Activated T-cell treated with anti-CD3 and anti-CD28 coated beads for 24 hours (primary cell): ENCODE measurements around the gene CDHR2.

Experiments
- DNase-seq: peaks from one replicate; pipeline ENCODE4 v3.0.0-alpha.2; 2020; ENCODE audit warnings: low read depth

The CDHR2 gene

DNA sequence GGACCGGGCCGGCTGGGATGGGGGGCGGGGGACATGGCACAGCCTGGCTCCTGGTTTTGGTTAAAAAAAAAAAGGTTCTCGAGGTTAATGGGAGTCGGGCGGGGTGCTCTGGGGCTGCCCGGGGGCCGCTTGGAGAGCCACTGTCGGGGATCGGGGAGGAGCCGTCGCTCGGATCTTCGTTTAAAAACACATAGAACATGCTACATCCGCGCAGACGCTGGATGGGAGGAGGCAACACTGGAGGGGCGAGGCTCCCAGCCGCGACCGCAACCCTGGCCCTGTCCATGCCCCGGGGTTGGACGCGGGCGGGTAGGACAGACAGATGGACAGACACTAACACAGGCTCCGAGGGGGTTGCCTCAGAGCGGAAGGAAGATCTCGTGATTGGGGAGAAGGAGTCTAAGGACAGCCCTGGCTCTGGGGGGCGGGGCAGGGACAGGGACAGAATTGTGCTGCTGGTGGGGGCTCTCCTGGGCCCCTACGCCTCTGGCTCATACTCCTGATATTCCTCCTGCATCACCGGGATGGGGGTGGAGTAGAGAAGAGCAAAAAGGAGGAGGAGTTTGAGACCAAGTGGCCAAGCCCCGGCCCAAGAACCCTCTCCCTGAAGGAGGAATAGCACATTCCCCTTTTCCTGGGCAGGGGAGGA is 71.3 kb downstream of the CDHR2 start:
- no peak for DNase-seq

- DNase-seq = no peak
Observed at GRCh38 chr5:176621661-176622079, 72.5 kb downstream of the CDHR2 start.

GRCh38 chr5:176624142-176624541 is 75.0 kb downstream of the CDHR2 start:
- no peak for DNase-seq

GRCh38 chr5:176624938-176625337 is 75.8 kb downstream of the CDHR2 start:
- DNase-seq = no peak

GRCh38 chr5:176625512-176625911 is 76.4 kb downstream of the CDHR2 start:
- DNase-seq = no peak

DNA sequence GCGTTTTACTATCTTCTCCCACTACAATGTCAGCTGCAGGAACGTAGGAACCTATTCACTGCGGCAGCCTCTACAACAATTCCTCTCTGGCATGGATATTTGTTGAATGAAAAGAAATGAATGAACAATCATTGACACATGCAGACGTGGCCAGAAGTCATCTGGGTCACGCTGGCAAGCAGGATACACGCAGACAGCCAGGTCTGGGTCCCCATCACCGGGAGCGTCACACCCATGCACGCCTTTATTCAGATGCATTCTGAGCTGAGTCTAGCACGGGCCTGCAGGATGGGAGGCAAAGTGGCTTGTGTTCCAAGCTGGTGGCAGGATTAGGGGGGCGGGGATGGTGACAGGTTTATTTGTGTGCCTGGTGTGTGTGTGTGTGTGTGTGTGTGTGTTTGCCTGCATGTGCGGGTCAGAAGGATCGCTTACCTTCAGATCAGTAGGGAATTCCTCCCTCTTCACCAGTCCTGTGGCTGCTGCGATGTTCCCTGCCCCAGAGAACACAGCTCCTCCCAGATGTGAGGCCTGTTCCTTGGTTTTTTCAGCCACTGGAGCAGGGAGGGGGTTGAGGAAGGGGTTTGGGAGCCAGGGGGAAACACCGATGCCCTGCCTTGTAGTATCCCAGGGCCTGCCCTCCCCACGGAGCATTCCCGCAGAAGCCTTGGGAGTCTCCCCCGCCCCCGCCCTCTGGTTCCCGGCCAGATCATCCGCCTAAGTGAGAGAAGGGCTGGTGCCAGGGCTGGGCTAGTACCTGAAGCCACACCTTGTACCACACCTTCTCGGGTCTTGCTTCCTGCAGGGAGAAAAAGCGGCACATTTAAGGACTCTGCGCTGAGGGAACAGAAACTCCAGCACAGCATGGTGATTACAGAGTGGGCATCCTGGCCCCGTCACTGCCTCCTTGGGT is 77.1 kb downstream of the CDHR2 start:
- DNase-seq = no peak

- DNase-seq = no peak
Observed at GRCh38 chr5:176626876-176627236, 77.7 kb downstream of the CDHR2 start.

- no peak for DNase-seq
Observed at GRCh38 chr5:176627582-176627981, 78.4 kb downstream of the CDHR2 start.

GRCh38 chr5:176628406-176629228 is 79.5 kb downstream of the CDHR2 start:
- no peak for DNase-seq

- DNase-seq = no peak
Observed at GRCh38 chr5:176629317-176629852, 80.2 kb downstream of the CDHR2 start.

GRCh38 chr5:176629853-176630680 is 80.9 kb downstream of the CDHR2 start, which contains the start of the genes EIF4E1B and SNCB:
Gene EIF4E1B (plus strand): TSS chr5:176630675. CDS start chr5:176642788, 12,113 bp downstream.
Gene SNCB (minus strand): TSS chr5:176630534. CDS start chr5:176629654, 880 bp downstream.
- DNase-seq = peak; percentile 48

DNA sequence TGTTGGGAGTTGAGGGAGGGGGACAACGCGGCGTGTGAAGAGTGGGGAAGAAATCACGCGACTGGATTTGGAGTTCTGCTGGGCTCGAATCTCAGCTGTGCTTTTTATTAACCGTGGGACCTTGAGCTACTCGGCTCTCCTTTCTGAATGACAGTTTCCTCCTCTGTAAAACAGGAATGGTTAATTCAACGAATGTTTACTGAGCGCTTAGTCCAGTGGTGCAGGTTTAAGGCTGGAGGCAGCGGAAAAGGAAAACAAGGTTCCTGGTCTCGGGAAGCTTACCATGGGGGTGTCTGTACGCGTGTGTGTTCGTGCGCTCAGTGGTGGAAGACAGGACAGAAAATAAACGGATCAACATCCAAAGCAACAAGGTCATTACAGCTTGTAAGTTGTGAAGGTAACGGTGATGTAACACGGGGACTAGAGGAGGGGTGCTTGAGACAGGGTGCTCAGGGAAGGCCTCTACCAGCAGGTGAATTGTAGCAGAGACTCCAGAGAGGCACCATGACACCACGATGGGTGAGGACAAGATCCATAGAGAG is 81.6 kb downstream of the CDHR2 start:
- DNase-seq = no peak

GRCh38 chr5:176631383-176632200 is 82.5 kb downstream of the CDHR2 start:
- DNase-seq = no peak

DNA sequence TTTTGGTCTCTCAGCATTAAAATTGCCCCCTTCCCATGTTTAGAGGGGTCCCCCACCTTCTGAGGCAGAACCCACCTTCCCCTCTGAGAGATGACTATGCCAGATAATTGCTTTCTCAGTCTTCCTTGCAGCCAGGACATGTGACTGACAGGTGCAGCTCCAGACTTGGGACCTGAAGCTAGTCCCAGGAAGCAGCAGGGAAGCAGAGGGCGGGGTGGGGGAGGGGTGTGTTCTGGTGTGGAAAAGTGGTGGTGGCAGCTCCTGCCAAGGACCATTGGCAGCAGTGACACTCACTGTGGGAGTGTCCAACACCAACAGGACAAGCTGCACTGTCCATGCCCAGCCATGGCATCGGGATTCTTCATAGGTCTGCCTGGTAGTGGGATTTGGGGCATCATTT is 83.6 kb downstream of the CDHR2 start:
- DNase-seq = no peak

DNA sequence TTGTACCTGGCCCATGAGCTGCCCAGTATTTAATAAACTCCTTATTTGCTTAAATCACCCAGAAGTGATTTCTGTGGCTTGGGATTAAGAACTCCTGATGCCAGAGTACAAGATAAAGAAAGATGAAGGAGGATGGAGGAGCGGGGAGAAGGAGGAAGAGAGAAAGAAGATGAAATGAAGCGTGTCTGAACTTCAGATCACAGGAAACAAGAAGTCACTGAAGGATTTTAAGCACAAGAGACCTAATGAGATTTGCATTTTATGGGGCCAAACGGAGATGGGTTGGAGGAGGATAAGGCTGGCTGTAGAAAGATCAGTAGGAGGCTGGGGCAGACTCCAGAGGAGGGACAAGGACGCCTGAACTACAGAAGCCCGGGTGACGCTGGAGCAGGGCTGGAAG is 84.5 kb downstream of the CDHR2 start:
- no peak for DNase-seq

- DNase-seq = no peak
Observed at GRCh38 chr5:176636426-176636825, 87.3 kb downstream of the CDHR2 start.

- DNase-seq = no peak
Observed at GRCh38 chr5:176637556-176637955, 88.4 kb downstream of the CDHR2 start.

DNA sequence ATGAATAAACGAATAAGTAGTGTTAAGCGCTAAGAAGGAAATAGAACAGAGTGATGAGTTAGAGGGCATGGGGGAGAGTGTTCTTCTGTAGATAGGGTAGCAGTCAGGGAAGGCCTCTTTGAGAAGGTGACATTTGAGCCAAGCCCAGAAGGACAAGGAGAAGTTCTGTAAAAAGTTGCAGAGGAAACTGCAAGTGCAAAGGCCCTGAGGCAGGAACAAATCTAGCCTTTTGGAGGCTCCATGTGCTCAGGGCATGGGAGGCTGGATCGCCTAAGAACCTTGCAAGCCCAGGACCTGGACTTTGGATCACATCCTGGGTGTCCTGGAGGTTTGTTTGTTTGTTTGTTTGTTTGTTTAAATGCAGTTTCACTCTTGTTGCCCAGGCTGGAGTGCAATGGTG is 89.3 kb downstream of the CDHR2 start:
- no peak for DNase-seq

- no peak for DNase-seq
Observed at GRCh38 chr5:176639208-176639607, 90.1 kb downstream of the CDHR2 start.

DNA sequence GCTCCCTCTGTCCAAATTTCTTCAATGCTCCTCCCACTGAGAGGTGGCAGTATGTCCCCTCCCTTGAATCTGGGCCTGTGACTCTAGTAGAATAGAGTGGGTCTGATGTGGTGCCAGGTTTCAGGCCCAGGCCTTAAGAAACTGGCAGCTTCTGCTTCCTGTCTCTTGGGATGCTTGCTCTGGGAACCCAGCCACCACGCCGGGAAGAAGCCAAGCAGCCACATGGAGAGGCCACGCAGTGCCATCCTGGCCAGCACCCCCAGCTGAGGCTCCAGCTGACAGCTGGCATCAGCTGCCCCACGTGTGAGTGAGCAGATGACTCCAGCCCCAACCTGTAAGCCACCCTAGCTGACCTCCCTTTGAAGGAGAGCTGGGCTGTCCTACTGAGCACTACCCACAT is 90.8 kb downstream of the CDHR2 start:
- DNase-seq = no peak
